ENCODE data around the gene ZNG1B. TPM values are rescaled to one million over a fixed set of nuclear protein-coding genes. Genes with fewer than 3 reads are reported as not detected.
"Not testable (repeated sequence)": the region's sequence is repeated elsewhere in the genome, so short reads cannot be mapped to it uniquely, and the experiment has no call there.

The ZNG1B gene
- total RNA-seq, 2 donors from 2014 or later = 33.3 to 35.6 TPM

DNA sequence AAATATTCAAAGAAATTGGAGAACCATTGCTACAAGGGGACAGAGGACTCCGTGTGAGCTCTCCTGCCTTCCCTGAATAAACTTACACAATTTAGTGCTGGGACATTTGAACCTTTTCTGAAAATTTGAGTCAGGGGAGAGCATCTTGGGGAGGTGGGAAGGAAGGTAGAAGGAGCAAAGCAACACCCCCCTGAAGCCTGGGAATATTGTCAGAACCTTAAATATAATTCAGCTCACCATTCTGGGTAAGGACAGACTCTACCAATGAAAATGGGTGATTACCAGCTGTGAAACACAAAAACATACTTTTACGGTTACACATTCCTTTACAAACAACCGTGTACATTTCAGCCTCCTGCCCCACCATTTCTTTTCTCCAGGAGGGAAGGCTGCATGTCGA is 60.9 kb downstream of the ZNG1B start, which contains the start of gene FOXD4L1:
FOXD4L1 (plus strand) TSS at position 301 of the 400 bp plus-strand sequence. CDS start 592 bp downstream, outside the sequence.
- H3K4me1 Mint-ChIP-seq = peaks cover 16% of the 10 kb centered on the region
- H3K4me3 Mint-ChIP-seq = peak within 1 kb of the TSS; percentile 43
- H3K36me3 Mint-ChIP-seq (ENCODE audit: low read depth); H3K9me3 ChIP-seq (ENCODE audit: control insufficient read depth, low read length, poor library complexity, severe bottlenecking); ATAC-seq; H3K27ac Mint-ChIP-seq; DNase-seq: not testable (repeated sequence)
- peaks cover 29% of the 10 kb centered on the region for H3K27me3 Mint-ChIP-seq

GRCh38 chr2:113499019-113499885 is 61.8 kb downstream of the ZNG1B start:
- ATAC-seq; H3K27ac Mint-ChIP-seq; H3K9me3 ChIP-seq (ENCODE audit: control insufficient read depth, low read length, poor library complexity, severe bottlenecking); H3K36me3 Mint-ChIP-seq (ENCODE audit: low read depth); DNase-seq: not testable (repeated sequence)
- Mint-ChIP-seq H3K27me3 (peaks cover 29% of the 10 kb centered on the region), H3K4me1 (peaks cover 16% of the 10 kb centered on the region), H3K4me3 (peak overlapping the region; percentile 43)

DNA sequence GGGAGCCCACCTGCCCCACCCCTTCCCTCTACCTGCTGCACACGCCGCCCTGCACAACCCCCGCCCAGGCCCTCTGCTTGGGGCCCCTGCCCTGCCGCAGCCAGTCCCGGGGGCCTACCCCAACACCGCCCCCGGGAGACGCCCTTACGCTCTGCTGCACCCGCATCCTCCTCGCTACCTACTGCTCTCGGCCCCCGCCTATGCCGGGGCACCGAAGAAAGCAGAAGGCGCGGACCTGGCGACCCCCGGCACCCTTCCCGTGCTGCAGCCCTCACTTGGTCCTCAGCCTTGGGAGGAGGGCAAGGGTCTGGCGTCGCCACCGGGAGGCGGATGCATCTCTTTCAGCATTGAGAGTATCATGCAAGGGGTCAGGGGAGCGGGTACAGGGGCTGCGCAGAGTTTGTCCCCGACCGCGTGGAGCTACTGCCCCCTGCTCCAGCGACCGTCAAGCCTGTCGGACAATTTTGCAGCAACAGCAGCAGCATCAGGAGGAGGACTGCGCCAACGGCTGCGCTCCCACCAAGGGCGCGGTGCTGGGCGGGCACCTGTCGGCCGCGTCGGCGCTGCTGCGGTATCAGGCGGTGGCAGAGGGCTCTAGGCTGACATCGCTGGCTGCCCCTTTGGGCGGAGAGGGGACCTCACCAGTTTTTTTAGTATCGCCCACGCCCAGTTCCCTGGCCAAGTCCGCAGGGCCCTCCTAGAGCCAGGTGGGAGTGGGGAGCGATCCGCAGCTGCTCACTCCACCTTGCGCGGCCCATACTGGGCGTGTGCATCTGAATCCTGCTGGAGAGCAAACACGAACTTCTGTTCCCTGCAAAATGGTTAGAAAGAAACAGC is 62.6 kb downstream of the ZNG1B start:
- not testable (repeated sequence) for ATAC-seq; H3K36me3 Mint-ChIP-seq (ENCODE audit: low read depth); DNase-seq; H3K9me3 ChIP-seq (ENCODE audit: control insufficient read depth, low read length, poor library complexity, severe bottlenecking)
- Mint-ChIP-seq H3K4me3 (peak overlapping the region; percentile 75), H3K4me1 (peaks cover 16% of the 10 kb centered on the region), H3K27ac (peak overlapping the region; percentile 29), H3K27me3 (peaks cover 29% of the 10 kb centered on the region)

DNA sequence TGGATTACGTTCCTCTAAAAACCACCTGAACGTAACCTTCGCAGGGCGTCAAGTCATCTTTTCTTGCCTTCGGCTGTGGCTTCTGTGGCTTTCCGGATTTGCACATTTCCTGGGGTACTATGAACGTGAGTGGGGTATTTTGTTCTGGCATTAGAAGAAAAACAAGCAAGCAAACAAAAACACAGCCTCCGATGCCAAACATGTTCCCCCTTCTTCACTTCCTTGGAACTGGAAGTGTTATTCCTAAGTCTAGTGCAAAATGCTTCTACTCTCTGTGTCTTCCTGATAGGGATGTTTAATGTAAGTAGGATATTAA is 63.2 kb downstream of the ZNG1B start:
- peak overlapping the region; percentile 29 for H3K27ac Mint-ChIP-seq
- ATAC-seq (peak; percentile 58), DNase-seq (peak in 1 of 3 donors; percentile 27)
- H3K27me3 Mint-ChIP-seq = peaks cover 29% of the 10 kb centered on the region
- peaks cover 16% of the 10 kb centered on the region for H3K4me1 Mint-ChIP-seq
- H3K36me3 Mint-ChIP-seq (ENCODE audit: low read depth); H3K9me3 ChIP-seq (ENCODE audit: control insufficient read depth, low read length, poor library complexity, severe bottlenecking): not testable (repeated sequence)
- H3K4me3 Mint-ChIP-seq = peak overlapping the region; percentile 75

DNA sequence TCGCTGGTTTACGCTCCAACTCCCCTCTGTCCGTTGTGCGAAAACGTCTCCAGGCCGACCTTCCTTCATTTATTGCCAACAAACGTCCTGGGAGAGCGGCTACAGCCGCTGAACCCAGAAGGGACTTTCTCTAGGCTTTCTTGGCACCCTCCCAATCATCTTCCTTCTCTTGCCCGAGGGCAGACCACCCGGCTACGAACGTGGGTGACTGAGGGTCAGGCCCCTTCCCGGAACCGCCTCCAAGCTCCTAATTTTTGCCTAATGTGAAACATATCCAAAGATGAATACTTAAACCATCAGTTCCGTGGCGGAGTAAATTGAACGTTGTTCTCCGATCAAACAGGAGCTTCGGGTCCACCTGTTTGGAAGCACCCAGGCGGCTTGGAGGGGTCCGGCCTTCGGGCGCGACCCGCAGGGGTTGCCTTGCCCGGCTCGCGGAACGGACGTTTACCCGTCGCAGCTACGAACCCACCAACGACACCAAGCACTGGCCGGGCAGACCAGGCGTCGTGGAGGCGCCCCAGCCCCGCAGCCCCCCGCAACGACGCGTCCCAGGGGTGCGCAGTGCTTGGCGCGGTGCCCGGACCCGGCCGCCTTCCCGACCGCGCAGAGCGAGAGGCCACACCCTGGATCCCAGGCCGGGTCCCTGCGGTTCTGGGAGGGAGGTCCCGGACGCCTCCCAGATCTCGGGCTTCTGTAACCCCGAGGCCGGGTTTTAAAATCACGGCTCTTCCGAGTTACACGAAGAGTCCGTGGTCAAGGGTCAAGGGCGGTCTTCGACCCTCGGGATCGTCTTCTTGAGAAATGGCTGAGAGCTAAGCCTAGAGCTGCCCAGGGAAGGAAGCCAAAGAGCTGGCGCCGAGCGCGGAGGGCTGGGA is 65.0 kb downstream of the ZNG1B start:
- H3K9me3 ChIP-seq (ENCODE audit: control insufficient read depth, low read length, poor library complexity, severe bottlenecking); ATAC-seq; H3K36me3 Mint-ChIP-seq (ENCODE audit: low read depth); DNase-seq: not testable (repeated sequence)
- H3K27ac Mint-ChIP-seq = peak overlapping the region; percentile 83
- H3K27me3 Mint-ChIP-seq = peaks cover 31% of the 10 kb centered on the region
- H3K4me3 Mint-ChIP-seq = peak overlapping the region; percentile 82
- peaks cover 16% of the 10 kb centered on the region for H3K4me1 Mint-ChIP-seq

- DNase-seq = peak in 2 of 3 donors; percentile 32 to 33
- H3K36me3 Mint-ChIP-seq (ENCODE audit: low read depth); H3K9me3 ChIP-seq (ENCODE audit: control insufficient read depth, low read length, poor library complexity, severe bottlenecking); H3K27ac Mint-ChIP-seq: not testable (repeated sequence)
- Mint-ChIP-seq H3K4me3 (peak overlapping the region; percentile 74), H3K27me3 (peaks cover 32% of the 10 kb centered on the region), H3K4me1 (peaks cover 14% of the 10 kb centered on the region)
- peak; percentile 77 for ATAC-seq
Measured at GRCh38 chr2:113503094-113504042, 65.9 kb downstream of the ZNG1B start.

DNA sequence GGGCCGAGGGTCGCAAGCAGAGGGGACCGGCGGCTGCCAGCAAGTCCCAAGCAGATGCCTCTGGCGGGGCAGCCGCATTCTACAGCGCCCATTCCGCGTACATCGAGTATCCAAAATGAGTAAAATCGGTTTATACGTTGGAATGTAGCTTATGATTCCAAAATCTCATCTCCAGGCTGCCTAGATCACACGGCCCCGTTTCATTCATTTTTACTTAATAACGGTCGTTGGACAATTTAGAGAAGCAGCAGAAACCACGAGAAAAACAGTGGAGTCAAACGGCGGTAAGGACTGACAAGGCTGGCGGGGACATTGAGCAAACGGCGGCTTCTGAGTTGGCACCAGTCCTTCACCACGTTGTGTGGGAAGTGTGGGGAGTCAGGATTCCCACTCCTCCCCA is 66.6 kb downstream of the ZNG1B start:
- not testable (repeated sequence) for H3K9me3 ChIP-seq (ENCODE audit: control insufficient read depth, low read length, poor library complexity, severe bottlenecking); H3K4me3 Mint-ChIP-seq; ATAC-seq; DNase-seq; H3K27ac Mint-ChIP-seq; H3K36me3 Mint-ChIP-seq (ENCODE audit: low read depth)
- Mint-ChIP-seq H3K4me1 (peaks cover 14% of the 10 kb centered on the region), H3K27me3 (peaks cover 25% of the 10 kb centered on the region)

DNA sequence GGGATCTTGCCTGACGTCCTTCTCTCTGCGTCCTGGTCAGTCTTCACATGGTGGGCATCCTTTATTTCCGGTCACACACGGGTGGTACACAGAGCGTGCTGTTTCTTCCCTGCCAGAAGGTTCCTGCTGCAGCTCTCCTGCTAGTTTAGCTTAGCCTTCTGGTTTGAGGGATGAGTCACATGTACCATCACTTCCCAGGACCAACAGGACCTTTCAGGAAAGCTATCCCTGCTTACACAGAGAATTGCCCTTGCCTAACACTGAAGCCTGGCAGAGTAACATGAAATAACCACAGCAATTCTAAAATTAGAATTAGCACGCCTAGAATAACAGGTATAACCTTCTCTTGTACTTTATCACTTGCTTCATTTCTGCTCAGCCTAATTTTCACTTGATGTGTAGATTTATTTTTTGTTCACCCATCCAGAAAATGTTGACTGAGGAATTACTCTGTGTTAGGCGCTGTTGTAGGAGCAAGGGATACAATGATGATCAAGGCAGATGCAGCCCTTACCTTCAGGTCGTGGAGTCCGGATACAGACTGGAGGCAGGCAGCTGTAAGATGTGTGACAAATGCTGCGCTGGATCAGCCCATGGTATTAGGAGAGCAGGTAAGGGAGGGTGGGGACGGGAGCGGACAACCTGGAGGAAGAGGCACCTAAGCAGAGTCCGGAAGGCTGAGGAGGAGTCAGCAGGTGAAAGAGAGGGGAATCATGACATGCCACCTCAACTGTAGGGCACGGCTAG is 70.1 kb downstream of the ZNG1B start:
- H3K36me3 Mint-ChIP-seq (ENCODE audit: low read depth); H3K27ac Mint-ChIP-seq; DNase-seq; ATAC-seq; H3K4me1 Mint-ChIP-seq; H3K4me3 Mint-ChIP-seq; H3K9me3 ChIP-seq (ENCODE audit: control insufficient read depth, low read length, poor library complexity, severe bottlenecking): not testable (repeated sequence)
- H3K27me3 Mint-ChIP-seq = peaks cover 14% of the 10 kb centered on the region

GRCh38 chr2:113508187-113508586 is 70.7 kb downstream of the ZNG1B start:
- not testable (repeated sequence) for H3K4me3 Mint-ChIP-seq; H3K4me1 Mint-ChIP-seq; H3K9me3 ChIP-seq (ENCODE audit: control insufficient read depth, low read length, poor library complexity, severe bottlenecking); H3K27ac Mint-ChIP-seq; ATAC-seq; DNase-seq; H3K36me3 Mint-ChIP-seq (ENCODE audit: low read depth)
- peaks cover 16% of the 10 kb centered on the region for H3K27me3 Mint-ChIP-seq

DNA sequence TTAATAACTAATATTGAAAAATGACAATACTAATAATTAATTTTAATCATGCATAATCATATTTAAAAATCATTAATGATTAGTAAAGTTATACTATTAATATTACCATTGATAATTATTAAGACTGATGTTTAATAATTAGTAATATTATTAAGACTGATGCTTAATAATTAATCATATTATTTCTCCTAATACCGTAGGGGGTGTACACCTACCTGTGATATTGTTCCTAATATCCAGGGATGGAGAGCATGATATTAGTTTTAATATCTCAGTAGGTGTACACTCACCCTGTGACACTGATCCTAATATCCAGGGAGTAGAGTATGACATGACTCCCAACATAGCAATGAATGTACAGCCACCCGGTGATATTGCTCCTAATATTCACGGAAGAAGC is 73.4 kb downstream of the ZNG1B start:
- not testable (repeated sequence) for H3K4me1 Mint-ChIP-seq; H3K9me3 ChIP-seq (ENCODE audit: control insufficient read depth, low read length, poor library complexity, severe bottlenecking); DNase-seq; H3K27ac Mint-ChIP-seq; H3K36me3 Mint-ChIP-seq (ENCODE audit: low read depth); ATAC-seq; H3K4me3 Mint-ChIP-seq
- H3K27me3 Mint-ChIP-seq = peaks cover 19% of the 10 kb centered on the region

DNA sequence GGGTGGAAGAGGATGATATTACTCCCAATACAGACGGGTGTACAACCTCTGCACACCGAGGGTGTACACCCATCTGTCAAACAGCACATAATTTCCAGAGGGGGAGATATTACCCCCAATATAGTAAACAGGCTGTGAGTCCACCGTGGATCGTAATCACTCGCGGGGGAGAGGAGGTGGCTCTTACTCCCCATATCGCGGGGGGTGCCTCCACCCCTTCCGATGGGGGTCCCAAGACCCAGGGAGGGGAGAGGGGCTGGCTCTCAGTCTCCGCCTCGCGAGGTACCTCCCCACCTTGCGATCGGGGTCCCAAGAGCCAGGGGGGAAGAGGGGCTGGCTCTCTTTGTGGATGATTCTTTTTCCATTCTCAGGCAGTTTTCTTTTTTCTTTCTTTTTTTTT is 74.4 kb downstream of the ZNG1B start:
- not testable (repeated sequence) for H3K36me3 Mint-ChIP-seq (ENCODE audit: low read depth); DNase-seq; H3K4me1 Mint-ChIP-seq; H3K4me3 Mint-ChIP-seq; ATAC-seq; H3K27ac Mint-ChIP-seq; H3K9me3 ChIP-seq (ENCODE audit: control insufficient read depth, low read length, poor library complexity, severe bottlenecking)
- H3K27me3 Mint-ChIP-seq = peaks cover 19% of the 10 kb centered on the region
